ENCODE results near the gene NR5A2.
A peak's percentile ranks its signal among the peaks of the same experiment; 100 is the strongest.

NR5A2 gene

GRCh38 chr1:200226268-200226968, 198.9 kb downstream of the NR5A2 start:
- H3K4me3 ChIP-seq (replicated peaks; ENCODE audit: low read depth, low read length) = no peak overlapping the region
- no peak for TF ChIP-seq CTCF (IDR thresholded peaks at IDR 0.05; ENCODE audit: low read length, missing control alignments)
- DNase-seq (ENCODE audit: low read depth) = peak; percentile 5

- DNase-seq (ENCODE audit: low read depth) = no peak
- no peak for TF ChIP-seq CTCF (IDR thresholded peaks at IDR 0.05; ENCODE audit: low read length, missing control alignments)
- H3K4me3 ChIP-seq (replicated peaks; ENCODE audit: low read depth, low read length) = no peak overlapping the region
Measured at GRCh38 chr1:200226969-200227303, 199.4 kb downstream of the NR5A2 start.

Data from fibroblast of pulmonary artery (primary cell).